GM04503 (cell line): ENCODE data around the gene TMEM204.

ENCODE experiments used
- DNase-seq: peaks from one replicate; pipeline ENCODE4 v3.0.0-alpha.2; 2012; ENCODE audit warnings: low read depth

TMEM204 gene

GRCh38 chr16:1520461-1520860 lies 13.0 kb upstream of the TMEM204 start:
- no peak for DNase-seq

- DNase-seq, result no peak
These were observed 9.8 kb upstream of the TMEM204 start for GRCh38 chr16:1523581-1524245.

GRCh38 chr16:1524366-1524765 lies 9.1 kb upstream of the TMEM204 start:
- DNase-seq, result no peak

GRCh38 chr16:1525871-1526607 lies 7.4 kb upstream of the TMEM204 start:
- DNase-seq, result no peak

- DNase-seq, result no peak
These were observed 6.6 kb upstream of the TMEM204 start for GRCh38 chr16:1526608-1527555.

GRCh38 chr16:1527836-1528811 lies 5.3 kb upstream of the TMEM204 start:
- DNase-seq, result no peak

GRCh38 chr16:1528921-1529537 lies 4.4 kb upstream of the TMEM204 start:
- no peak for DNase-seq

- no peak for DNase-seq
These were observed 3.0 kb upstream of the TMEM204 start for GRCh38 chr16:1530349-1530882.

- peak; percentile 75 for DNase-seq
These were observed 2.4 kb upstream of the TMEM204 start for GRCh38 chr16:1530883-1531637.

GRCh38 chr16:1531638-1531910 lies 1.9 kb upstream of the TMEM204 start:
- DNase-seq, result no peak

- no peak for DNase-seq
These were observed 1.2 kb upstream of the TMEM204 start for GRCh38 chr16:1532081-1532760.

- no peak for DNase-seq
These were observed 695 bp upstream of the TMEM204 start for GRCh38 chr16:1532771-1533170.

- no peak for DNase-seq
These were observed 855 bp downstream of the TMEM204 start for GRCh38 chr16:1534021-1535020.

- DNase-seq, result no peak
These were observed 2.2 kb downstream of the TMEM204 start for GRCh38 chr16:1535391-1536291.

GRCh38 chr16:1536601-1537000 lies 3.1 kb downstream of the TMEM204 start:
- no peak for DNase-seq

GRCh38 chr16:1537138-1537577 lies 3.7 kb downstream of the TMEM204 start:
- no peak for DNase-seq

- no peak for DNase-seq
These were observed 4.4 kb downstream of the TMEM204 start for GRCh38 chr16:1537763-1538289.
